Dermis blood vessel endothelial cell (primary cell): Measurements from ENCODE around the gene PCDHGC5. TPM values are rescaled to one million over a fixed set of nuclear protein-coding genes. Genes with fewer than 3 reads are reported as not detected.

Source experiments
- DNase-seq: peaks from one replicate; pipeline ENCODE4 v3.0.0; 2010
- total RNA-seq: library from RNA; depleted of rRNA; stranded (reverse); fragments of >200 nt; gene quantifications from 2 replicates; pipeline ENCODE4 v1.2.3, GENCODE V29; 2014

The PCDHGC5 gene
- total RNA-seq, 1 donor from 2014 or later = 1.5 TPM

- DNase-seq = no peak
Observed at GRCh38 chr5:141491323-141492167, 2.7 kb downstream of the PCDHGC5 start.

GRCh38 chr5:141492168-141492885 is 3.4 kb downstream of the PCDHGC5 start:
- DNase-seq = no peak

DNA sequence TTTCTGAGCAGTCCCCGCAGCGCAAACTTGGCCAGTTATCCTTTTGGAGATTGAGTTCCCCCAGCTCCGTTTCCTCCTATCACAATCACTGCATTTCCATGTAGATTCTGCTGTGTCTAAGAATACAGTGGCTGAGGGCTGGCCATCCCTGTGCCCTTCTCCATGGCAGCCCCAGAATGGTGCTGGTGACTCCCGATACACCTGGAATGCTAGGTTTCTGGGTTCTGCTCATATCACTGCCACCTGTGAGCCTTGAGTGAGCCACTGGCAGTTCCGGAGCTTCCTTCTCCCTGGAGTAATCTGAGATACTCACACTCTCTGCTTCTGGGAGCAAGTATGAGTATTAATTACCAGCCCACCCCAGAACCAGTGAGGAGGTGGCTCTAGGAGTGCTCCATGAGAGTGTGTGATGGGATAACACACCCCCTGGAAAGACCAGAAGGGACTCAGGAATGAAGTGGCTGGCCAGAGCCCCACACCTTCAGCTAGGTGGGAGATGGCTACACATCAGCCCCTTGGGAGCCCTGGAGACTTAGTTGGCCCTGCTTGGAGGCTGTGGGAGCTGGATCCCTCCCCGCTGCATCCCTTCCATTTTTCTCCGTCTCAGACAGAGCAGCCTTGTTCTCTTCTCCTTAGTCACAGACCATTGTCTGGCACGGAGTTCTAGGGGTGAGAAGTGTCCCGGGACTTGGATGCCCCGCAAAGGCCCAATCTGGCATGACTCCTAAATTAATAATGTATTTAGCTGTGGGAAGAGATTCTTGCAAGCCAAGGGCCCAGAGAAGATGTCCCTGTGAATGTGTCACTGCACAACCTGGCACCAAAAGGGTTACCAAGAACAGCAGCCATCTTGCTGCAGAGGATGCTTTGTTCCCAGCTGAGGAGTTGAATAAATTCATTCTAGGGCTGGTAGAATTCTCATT is 4.9 kb downstream of the PCDHGC5 start:
- no peak for DNase-seq

DNA sequence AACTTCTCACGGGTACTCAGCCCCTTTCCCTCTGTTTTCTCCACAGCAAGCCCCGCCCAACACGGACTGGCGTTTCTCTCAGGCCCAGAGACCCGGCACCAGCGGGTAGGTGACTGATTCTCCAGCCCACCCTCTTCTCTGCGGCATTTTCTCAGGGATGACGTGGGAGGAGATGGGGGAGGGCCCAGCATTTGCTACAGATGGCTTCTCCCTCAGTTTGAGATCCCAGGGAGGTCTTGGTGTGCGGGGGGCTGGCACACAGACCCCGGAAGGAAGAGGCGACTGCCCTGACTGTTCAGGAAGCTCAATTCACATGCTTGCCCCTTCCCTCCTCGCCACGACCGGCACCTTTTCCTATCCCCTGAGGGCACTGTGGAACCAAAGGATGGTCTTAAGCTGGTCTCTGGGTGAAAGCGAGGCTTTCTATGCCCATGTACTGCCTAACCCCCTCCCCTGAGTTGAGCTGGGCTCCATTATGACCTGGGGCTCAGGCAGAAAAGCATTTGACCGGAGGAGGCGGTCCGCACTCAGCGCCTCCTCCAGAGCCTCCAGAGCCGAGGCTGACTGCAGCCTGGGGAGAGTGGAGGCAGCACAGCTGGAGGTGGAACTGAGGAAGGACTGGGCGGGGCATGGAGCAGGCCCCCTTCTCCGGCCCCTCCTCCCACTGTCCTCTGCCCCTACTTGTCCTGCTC is 6.0 kb downstream of the PCDHGC5 start:
- DNase-seq = no peak

GRCh38 chr5:141495453-141495811 is 6.6 kb downstream of the PCDHGC5 start:
- no peak for DNase-seq

GRCh38 chr5:141496038-141496437 is 7.2 kb downstream of the PCDHGC5 start:
- DNase-seq = no peak

DNA sequence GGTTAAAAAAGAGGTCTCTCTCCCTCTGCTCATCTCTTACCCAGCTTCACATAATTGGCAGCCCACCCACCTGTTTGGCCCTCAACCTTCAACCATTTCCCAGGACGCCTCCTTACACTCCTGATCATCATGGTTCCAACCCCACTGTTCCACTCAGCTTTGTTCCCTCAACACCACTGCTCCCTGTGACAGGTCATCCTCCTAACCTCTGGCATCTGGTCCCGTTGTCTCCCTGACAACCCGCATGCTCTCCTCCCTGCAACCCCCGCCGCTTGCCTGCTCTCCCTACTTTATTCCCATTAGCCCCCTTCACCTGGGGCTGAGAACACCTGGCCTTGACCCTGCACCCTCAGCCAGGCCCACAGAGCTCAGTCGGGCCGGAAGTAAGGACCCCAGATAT is 12.9 kb downstream of the PCDHGC5 start:
- no peak for DNase-seq

DNA sequence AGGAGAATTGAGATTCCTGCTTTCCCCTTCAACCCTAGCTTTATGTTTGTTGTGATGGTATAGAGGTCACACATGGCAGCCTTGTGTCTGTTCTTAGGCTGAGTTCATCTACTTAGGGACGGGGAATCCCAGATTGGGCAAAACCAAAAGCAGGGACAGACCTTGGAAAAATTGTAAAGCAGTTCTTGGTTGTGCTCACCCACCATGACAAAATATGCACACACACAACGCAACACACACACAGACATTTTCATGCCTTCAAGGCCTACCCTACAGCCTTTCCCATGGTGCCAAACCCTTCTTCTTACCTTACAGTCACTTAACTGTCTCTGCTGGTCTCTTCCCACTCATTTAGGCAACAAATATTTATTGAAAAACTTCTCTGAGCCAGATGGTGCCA is 14.8 kb downstream of the PCDHGC5 start:
- no peak for DNase-seq

DNA sequence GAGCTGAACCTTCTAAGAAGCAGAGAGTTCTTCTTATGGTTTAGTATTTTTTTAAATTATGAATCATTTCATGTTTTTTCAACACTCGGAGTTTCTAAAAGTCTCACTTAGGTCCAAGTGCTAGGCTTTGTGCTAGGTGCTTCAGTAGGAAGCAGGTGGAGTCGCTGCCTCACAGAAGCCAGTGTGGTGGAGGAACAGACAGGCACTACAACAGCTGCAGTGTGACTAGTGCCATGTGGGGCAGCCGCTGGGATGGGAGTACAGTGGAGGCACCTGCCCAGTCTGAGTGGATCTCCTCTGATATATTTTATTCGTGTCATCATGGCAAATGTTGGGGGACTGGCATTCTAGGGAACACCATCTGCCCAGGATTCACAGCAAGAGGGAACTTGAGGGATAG is 15.3 kb downstream of the PCDHGC5 start:
- DNase-seq = no peak

DNA sequence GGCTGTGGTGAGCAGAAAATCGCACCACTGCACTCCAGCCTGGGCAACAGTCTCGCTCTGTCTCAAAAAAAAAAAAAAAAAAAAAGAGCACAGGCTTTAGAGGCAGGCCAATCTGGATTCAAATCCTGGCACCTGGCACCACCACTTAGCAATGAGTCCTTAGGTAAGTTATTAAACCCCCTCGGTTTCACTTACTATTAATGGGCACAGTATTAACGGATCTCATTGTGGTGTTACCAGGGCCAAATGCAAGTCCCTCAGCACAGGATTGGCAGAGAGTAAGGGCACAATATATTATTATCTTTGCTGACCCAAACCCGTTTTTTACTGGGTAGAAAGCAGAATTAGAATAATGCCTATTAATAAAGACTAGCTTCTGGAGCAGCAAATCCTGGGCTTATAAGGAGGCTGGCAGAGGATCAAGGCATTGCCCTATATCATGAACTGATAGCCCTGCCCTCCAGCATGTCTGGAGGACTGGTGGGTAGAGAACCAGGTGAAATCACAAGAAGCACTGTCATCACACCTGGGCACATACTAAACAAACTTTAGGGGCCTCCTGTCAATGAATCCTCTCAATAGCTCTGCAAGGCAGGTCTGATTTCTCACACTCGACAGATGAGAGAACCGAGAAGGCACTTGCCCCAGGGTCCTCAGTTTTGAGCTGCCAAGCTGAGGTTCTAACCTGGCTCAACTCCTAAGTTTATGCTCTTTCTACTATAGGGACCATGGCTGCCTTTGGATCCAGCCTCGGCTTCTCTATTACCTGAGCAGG is 17.7 kb downstream of the PCDHGC5 start:
- DNase-seq = no peak

- DNase-seq = no peak
Observed at GRCh38 chr5:141507387-141508091, 18.7 kb downstream of the PCDHGC5 start.

GRCh38 chr5:141508440-141508797 is 19.5 kb downstream of the PCDHGC5 start:
- peak; percentile 29 for DNase-seq

GRCh38 chr5:141508798-141509611 is 20.1 kb downstream of the PCDHGC5 start:
- peak; percentile 64 for DNase-seq

DNA sequence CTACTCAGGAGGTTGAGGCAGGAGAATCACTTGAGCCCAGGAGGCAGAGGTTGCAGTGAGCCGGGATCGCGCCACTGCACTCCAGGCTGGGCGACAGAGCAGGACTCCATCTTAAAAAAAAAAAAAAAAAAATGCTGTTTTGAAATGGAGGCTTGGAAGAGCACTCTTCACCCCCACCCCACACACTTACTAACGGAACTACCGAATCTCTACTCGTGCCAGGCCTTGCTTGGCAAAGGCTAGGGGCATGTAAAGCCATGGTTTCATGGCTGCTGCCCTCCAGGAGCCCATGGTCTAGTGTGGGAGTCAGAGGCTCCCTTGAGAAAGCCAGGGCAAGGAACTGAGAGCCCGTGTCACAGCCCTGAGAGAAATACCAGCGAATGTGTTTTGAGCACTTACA is 21.3 kb downstream of the PCDHGC5 start:
- no peak for DNase-seq

- DNase-seq = no peak
Observed at GRCh38 chr5:141510850-141511601, 22.1 kb downstream of the PCDHGC5 start.

DNA sequence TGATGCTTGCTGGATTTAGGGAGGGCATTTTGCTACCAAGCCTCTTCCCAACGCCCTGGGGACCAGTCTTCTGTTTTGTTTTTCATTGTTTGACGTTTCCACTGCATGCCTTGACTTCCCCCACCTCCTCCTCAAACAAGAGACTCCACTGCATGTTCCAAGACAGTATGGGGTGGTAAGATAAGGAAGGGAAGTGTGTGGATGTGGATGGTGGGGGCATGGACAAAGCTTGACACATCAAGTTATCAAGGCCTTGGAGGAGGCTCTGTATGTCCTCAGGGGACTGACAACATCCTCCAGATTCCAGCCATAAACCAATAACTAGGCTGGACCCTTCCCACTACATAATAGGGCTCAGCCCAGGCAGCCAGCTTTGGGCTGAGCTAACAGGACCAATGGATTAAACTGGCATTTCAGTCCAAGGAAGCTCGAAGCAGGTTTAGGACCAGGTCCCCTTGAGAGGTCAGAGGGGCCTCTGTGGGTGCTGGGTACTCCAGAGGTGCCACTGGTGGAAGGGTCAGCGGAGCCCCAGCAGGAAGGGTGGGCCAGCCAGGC is 23.0 kb downstream of the PCDHGC5 start:
- no peak for DNase-seq

- peak; percentile 89 for DNase-seq
Observed at GRCh38 chr5:141512390-141512910, 23.6 kb downstream of the PCDHGC5 start.

GRCh38 chr5:141512911-141513626 is 24.2 kb downstream of the PCDHGC5 start:
- DNase-seq = peak; percentile 49
